Prostate gland (tissue), 2 donors: ENCODE results near the gene RNU2-63P. TPM values are rescaled to one million over a fixed set of nuclear protein-coding genes. Genes with fewer than 3 reads are reported as not detected.
A peak's percentile ranks its signal among the peaks of the same experiment; 100 is the strongest.
"Not testable (repeated sequence)": the region's sequence is repeated elsewhere in the genome, so short reads cannot be mapped to it uniquely, and the experiment has no call there.

Source experiments
- DNase-seq: peaks from one replicate; pipeline ENCODE4 v3.0.0-alpha.2; 2019; ENCODE audit warnings: low spot score
- H3K27ac ChIP-seq, 2 donors: fragments of 200-600 bp; sonication (generic); 2 replicates each; pipeline ENCODE4 v1.5.1; 2017 to 2019
- H3K27me3 ChIP-seq: fragments of 200-600 bp; sonication (generic); replicated peaks from 2 replicates; pipeline ENCODE4 v1.5.1; 2019; ENCODE audit not compliant: insufficient read depth
- H3K36me3 ChIP-seq, 2 donors: fragments of 200-600 bp; sonication (generic); 1 replicate in 1 of 2; 2 replicates in 1 of 2; pipeline versions ENCODE4 v1.5.1 to v1.8.1; 2017 to 2019
- H3K4me1 ChIP-seq: fragments of 200-600 bp; sonication (generic); replicated peaks from 2 replicates; pipeline ENCODE4 v1.5.1; 2019
- H3K4me3 ChIP-seq, 2 donors: fragments of 200-600 bp; sonication (generic); 2 replicates each; pipeline ENCODE4 v1.5.1; 2017 to 2019
- H3K9me3 ChIP-seq: fragments of 200-600 bp; sonication (generic); 2 replicates; pipeline ENCODE4 v1.5.1; 2017
- CTCF ChIP-seq, 4 experiments: fragments of 200-600 bp in 2 of 4; fragments of 450-650 bp in 2 of 4; sonication (generic) in 2 of 4; IDR thresholded peaks; 1 replicate in 3 of 4; 2 replicates in 1 of 4; pipeline ENCODE4 v1.5.1; 2016 to 2019; ENCODE audit warnings: antibody characterized with exemption in 4 of 4, mild to moderate bottlenecking in 2 of 4, moderate library complexity in 2 of 4
- POLR2A ChIP-seq: fragments of 450-650 bp; IDR thresholded peaks from one replicate; pipeline ENCODE4 v1.6.1; 2016; ENCODE audit warnings: antibody characterized with exemption, mild to moderate bottlenecking
- POLR2AphosphoS5 ChIP-seq: sonication (generic); formaldehyde crosslinking; IDR thresholded peaks from one replicate; pipeline ENCODE4 v1.6.1; 2017; ENCODE audit warnings: antibody characterized with exemption
- WGBS: methylation state at CpG from one replicate; pipeline ENCODE4 v1.1.5; 2018; 5-methylcytosine and 5-hydroxymethylcytosine counted together
- intact Hi-C: fragments of 100-400 bp; cut with DNase I; formaldehyde crosslinking; loops from one replicate; pipeline ENCODE4 v1.14.2; 2022
- total RNA-seq, 2 donors: library from RNA; depleted of rRNA; stranded (reverse); fragments of >200 nt; gene quantifications; one replicate each; pipeline ENCODE4 v1.1.0, GENCODE V29; 2016

Gene RNU2-63P
- total RNA-seq, 2 donors from 2014 or later, result not detected

GRCh38 chr2:88053934-88054781 is 37.8 kb upstream of the RNU2-63P start:
- H3K4me3 ChIP-seq, result peak overlapping the region; percentile 77 to 96
- no peak for DNase-seq
- TF ChIP-seq CTCF (IDR thresholded peaks at IDR 0.05), result no peak
- no peak for TF ChIP-seq POLR2AphosphoS5
- no peak for TF ChIP-seq POLR2A
- no peaks in the 10 kb centered on the region for H3K36me3 ChIP-seq
- H3K27ac ChIP-seq, result peak overlapping the region; percentile 93 to 97
- no peaks in the 10 kb centered on the region for H3K9me3 ChIP-seq
- no peaks in the 10 kb centered on the region for H3K4me1 ChIP-seq
- intact Hi-C loops, result no loop called here
- H3K27me3 ChIP-seq, result no peaks in the 10 kb centered on the region
- 42% methylated on average over 10 of the region's 10 CpGs for WGBS

GRCh38 chr2:88053296-88053695 is 36.9 kb upstream of the RNU2-63P start:
- no peak overlapping the region for H3K27ac ChIP-seq
- no peak overlapping the region for H3K4me3 ChIP-seq
- no peaks in the 10 kb centered on the region for H3K9me3 ChIP-seq
- no peak for TF ChIP-seq CTCF (IDR thresholded peaks at IDR 0.05)
- TF ChIP-seq POLR2AphosphoS5, result no peak
- TF ChIP-seq POLR2A, result no peak
- no peaks in the 10 kb centered on the region for H3K27me3 ChIP-seq
- intact Hi-C loops, result no loop called here
- H3K36me3 ChIP-seq, result no peaks in the 10 kb centered on the region
- H3K4me1 ChIP-seq, result no peaks in the 10 kb centered on the region
- no peak for DNase-seq
- WGBS, result 8% methylated on average over 1 of the region's 1 CpG

- no peaks in the 10 kb centered on the region for H3K4me1 ChIP-seq
- TF ChIP-seq POLR2AphosphoS5, result no peak
- no peak for TF ChIP-seq POLR2A
- no peak for TF ChIP-seq CTCF (IDR thresholded peaks at IDR 0.05)
- no peak for DNase-seq
- H3K27ac ChIP-seq, result no peak overlapping the region
- no peaks in the 10 kb centered on the region for H3K27me3 ChIP-seq
- H3K4me3 ChIP-seq, result no peak overlapping the region
- WGBS, result 80% methylated on average over 2 of the region's 2 CpGs
- no peaks in the 10 kb centered on the region for H3K9me3 ChIP-seq
- intact Hi-C loops, result no loop called here
- no peaks in the 10 kb centered on the region for H3K36me3 ChIP-seq
Measured at GRCh38 chr2:88051792-88052191, 35.4 kb upstream of the RNU2-63P start.

GRCh38 chr2:88049622-88050021 is 33.3 kb upstream of the RNU2-63P start:
- no peak overlapping the region for H3K27ac ChIP-seq
- no peak for DNase-seq
- no peak overlapping the region for H3K4me3 ChIP-seq
- intact Hi-C loops, result no loop called here
- H3K27me3 ChIP-seq, result no peaks in the 10 kb centered on the region
- TF ChIP-seq CTCF (IDR thresholded peaks at IDR 0.05) (no peak), POLR2A (no peak), POLR2AphosphoS5 (no peak)
- no peaks in the 10 kb centered on the region for H3K9me3 ChIP-seq
- H3K4me1 ChIP-seq, result no peaks in the 10 kb centered on the region
- WGBS, result 86% methylated on average over 1 of the region's 1 CpG
- H3K36me3 ChIP-seq, result no peaks in the 10 kb centered on the region

GRCh38 chr2:88048541-88048940 is 32.2 kb upstream of the RNU2-63P start:
- intact Hi-C loops, result no loop called here
- no peaks in the 10 kb centered on the region for H3K36me3 ChIP-seq
- H3K4me3 ChIP-seq, result no peak overlapping the region
- DNase-seq, result no peak
- no peaks in the 10 kb centered on the region for H3K27me3 ChIP-seq
- TF ChIP-seq POLR2A (no peak), CTCF (IDR thresholded peaks at IDR 0.05) (no peak), POLR2AphosphoS5 (no peak)
- no peaks in the 10 kb centered on the region for H3K4me1 ChIP-seq
- H3K9me3 ChIP-seq, result no peaks in the 10 kb centered on the region
- H3K27ac ChIP-seq, result no peak overlapping the region
- 82% methylated on average over 3 of the region's 3 CpGs for WGBS

GRCh38 chr2:88045561-88045960 is 29.2 kb upstream of the RNU2-63P start:
- intact Hi-C loops, H3K27ac ChIP-seq, H3K4me1 ChIP-seq, H3K9me3 ChIP-seq, DNase-seq, H3K36me3 ChIP-seq, H3K27me3 ChIP-seq, H3K4me3 ChIP-seq: not testable (repeated sequence)
- WGBS, result 96% methylated on average over 6 of the region's 6 CpGs
